GM20000 (cell line): ENCODE data around the gene MAGEL2.
A peak's percentile ranks its signal among the peaks of the same experiment; 100 is the strongest.

Source experiments
- DNase-seq: peaks from one replicate; pipeline ENCODE4 v3.0.0; 2012; ENCODE audit warnings: low spot score
- TF ChIP-seq, protein P1 (sequence below): IDR thresholded peaks from 2 replicates; pipeline ENCODE4 v1.5.1; 2012; ENCODE audit warnings: mild to moderate bottlenecking, control low read depth; ENCODE audit errors: extremely low read depth, missing control alignments

The MAGEL2 gene

DNA sequence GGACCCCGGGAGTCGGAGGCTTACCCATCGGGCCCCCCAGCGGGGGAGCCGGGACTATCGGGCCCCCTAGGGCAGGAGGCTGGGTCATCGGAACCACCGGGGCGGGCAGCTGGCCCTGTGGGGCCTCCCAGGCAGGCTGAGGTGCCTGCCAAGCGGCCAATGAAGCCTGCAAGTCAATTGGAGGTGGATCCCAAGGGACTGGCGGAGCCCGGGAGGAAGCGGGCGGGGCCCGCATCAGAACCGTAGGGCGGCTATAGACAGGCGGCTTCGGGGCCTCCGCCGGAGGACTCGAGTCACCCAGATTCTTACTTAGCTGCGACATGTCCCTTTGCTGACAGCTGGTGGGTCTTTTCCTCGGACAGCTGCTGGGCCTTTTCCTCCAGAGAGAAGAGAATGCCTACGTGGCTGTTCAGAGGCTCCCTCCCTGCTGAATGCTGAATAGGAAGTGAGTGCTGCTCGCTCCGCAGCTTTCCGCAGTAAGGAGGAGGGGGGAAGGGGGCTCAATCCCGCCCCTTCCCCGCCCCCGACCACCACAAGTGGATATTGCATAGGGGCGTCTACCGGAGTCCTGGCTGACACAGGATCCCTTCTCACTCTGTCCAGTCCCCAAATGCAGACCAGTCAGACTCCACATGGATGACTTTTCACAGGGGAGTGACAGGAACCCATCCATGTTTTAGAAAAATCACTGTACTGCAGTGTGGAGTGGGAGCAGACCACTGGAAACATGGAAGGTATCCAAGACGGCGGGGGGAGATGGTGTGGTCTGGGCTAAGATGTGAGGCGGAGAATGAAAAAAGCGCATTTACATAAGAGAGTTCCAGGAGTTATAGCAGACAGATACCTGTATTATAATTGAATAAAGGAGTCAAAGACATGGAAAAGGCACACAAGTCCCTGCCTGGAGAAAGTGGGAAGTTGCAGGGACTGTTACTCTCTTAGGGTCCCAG, at the start of gene MAGEL2:
MAGEL2 (minus strand) TSS at position 447 of the 950 bp plus-strand sequence; CDS start at position 322, 125 bp downstream.
- TF ChIP-seq, protein P1, sequence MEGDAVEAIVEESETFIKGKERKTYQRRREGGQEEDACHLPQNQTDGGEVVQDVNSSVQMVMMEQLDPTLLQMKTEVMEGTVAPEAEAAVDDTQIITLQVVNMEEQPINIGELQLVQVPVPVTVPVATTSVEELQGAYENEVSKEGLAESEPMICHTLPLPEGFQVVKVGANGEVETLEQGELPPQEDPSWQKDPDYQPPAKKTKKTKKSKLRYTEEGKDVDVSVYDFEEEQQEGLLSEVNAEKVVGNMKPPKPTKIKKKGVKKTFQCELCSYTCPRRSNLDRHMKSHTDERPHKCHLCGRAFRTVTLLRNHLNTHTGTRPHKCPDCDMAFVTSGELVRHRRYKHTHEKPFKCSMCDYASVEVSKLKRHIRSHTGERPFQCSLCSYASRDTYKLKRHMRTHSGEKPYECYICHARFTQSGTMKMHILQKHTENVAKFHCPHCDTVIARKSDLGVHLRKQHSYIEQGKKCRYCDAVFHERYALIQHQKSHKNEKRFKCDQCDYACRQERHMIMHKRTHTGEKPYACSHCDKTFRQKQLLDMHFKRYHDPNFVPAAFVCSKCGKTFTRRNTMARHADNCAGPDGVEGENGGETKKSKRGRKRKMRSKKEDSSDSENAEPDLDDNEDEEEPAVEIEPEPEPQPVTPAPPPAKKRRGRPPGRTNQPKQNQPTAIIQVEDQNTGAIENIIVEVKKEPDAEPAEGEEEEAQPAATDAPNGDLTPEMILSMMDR = no peak
- no peak for DNase-seq

DNA sequence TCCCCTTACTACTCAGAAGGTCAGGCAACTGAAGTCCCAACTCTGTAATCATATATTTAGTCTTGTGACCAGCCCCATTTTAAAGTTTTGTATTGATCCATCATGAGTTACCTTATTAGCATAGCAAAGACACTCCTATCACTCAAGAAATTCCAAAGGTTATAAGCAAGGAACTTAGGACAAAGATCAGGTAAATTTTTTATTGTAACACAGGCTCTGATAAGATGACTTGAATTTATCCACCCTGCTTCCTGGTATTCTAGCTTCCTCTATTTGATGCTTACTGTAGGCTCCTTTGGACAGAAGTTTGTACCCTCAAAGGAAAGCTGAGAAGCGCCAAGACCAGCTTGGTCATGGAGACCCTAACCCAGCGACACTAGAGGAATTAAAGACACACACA, 47.6 kb upstream of the MAGEL2 start:
- TF ChIP-seq, protein P1 = no peak
- no peak for DNase-seq

DNA sequence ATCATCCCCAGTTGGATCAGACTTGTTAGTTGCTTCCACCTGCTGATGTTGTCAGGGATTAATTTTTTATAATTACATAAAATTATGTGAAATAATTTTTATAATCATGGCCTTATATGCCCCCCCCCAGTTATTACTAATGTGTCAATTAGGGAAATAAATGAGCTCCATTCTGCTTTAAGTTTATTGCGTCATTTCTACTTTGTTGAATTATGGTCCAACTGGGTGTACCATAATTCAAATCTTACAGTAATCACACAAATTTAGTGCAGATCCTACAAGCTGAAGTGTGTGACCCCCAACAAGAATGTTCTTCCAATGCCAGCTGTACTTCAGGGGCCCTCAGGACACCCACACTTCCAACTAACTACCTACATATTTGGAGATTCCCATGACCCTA, 46.9 kb upstream of the MAGEL2 start:
- DNase-seq = no peak

DNA sequence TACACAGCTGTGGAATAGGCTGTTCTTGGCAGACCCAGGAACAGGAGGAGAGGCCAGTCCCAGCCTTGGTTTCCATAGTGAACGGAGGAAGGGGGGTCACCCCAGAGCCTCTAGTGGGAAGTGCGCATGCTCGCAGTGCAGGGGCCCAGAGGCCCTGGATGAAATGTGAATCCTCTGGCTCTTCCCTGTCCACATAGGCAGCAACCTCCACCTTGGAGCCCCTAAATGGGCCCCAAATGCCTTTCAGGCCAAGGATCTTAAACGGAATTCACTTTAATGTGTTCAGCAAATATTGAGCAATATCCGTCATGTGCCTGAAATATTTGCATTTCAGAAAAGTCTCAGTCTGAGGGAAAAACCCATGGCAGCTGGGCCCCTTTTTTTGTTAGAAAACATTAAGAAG, 42.8 kb upstream of the MAGEL2 start:
- DNase-seq = no peak
- TF ChIP-seq, protein P1 = no peak

More for the DNA sequence above, 46.9 kb upstream of the MAGEL2 start:
- TF ChIP-seq, protein P1 = no peak

DNA sequence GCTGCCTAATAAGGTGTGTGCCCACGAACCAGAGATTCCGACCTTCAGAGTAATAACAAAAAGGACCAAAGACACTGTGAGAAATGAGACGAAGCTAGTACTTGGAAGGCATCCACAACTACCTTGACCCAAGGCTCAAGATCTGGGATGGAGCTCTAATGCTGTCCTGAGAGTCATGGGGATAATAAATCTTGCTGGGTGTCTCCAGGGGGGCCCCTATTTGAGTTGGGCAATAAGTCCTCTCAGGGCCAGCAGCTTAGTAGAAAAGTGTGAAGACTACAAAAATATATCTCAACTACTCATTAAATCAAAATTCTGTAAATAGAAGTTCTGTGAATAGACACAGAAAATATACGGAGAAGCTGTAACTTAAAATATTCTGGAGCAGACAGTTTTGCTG, 42.3 kb upstream of the MAGEL2 start:
- no peak for DNase-seq
- TF ChIP-seq, protein P1 = no peak

DNA sequence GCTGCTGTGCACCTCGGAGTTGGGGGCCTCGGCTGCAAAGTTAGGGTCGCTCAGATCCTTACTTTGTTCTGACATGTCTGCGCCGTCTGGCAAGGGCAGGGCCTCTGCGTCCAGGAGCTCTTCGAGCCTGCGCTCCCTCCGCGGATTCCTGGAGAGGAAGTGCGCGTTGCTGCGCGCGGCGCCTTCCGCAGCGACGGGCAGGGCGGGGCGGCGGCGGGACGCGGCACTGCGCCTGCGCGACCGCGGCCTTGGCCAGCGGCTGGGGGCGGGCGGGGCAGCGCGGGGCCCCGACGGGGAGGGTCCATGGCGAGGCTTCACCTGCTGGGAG, 39.4 kb upstream of the MAGEL2 start, which contains the start of gene NDN:
NDN (minus strand) TSS at position 163 of the 328 bp plus-strand sequence; CDS start at position 75, 88 bp downstream.
- TF ChIP-seq, protein P1 = no peak
- DNase-seq = peak; percentile 54

DNA sequence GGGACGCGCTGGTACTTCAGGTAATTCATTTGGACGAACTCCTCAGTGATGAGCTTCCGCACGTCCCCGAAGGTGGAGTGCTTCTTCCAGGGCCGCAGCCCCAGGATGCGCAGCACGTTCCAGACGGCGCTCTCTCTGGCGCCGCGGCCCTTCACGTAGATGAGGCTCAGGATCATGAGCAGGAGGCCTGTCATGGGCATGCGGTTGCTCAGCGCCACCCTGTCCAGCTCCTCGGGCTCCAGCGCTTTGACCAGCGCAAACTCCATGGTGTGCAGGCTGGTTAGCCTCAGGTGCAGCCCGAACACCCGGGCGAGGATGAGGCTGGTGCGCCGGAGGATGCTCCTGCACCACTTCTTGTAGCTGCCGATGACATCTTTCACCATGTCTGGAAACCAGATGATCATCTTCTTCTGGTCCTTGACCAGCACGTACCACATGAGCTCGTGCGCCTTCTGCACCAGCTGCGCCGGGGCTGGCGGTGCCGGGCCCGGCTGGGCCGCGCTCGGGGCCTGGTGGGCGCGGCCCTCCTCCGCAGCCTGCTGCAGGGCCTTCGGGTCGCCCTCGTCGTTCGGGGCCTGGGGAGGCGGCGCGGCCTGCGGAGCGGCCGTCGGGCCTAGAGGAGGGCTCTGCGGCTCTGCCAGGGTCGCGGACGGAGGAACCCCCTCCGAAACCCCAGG, 38.9 kb upstream of the MAGEL2 start:
- no peak for DNase-seq
- TF ChIP-seq, protein P1 = no peak
